ENCODE data around the gene GYS2.

The GYS2 gene

GRCh38 chr12:21566223-21566906, 38.3 kb downstream of the GYS2 start:
- no peak for DNase-seq (ENCODE audit: extremely low spot score)
- ChIA-PET POLR2A (no interaction called here), CTCF (no interaction called here)
- TF ChIP-seq TARDBP (IDR thresholded peaks at IDR 0.05): no peak
- TF ChIP-seq ZNF384 (IDR thresholded peaks at IDR 0.05): no peak
- TF ChIP-seq PKNOX1 (IDR thresholded peaks at IDR 0.05): no peak
- no peak for TF ChIP-seq HDGF (IDR thresholded peaks at IDR 0.05; ENCODE audit: borderline replicate concordance)
- no peak for TF ChIP-seq ARNT (IDR thresholded peaks at IDR 0.05)
- TF ChIP-seq FOXK2 (IDR thresholded peaks at IDR 0.05): no peak
- no peak for TF ChIP-seq ELF4 (IDR thresholded peaks at IDR 0.05)

GRCh38 chr12:21562859-21563258, 41.8 kb downstream of the GYS2 start:
- ChIA-PET POLR2A (no interaction called here), CTCF (no interaction called here)
- no peak for DNase-seq (ENCODE audit: extremely low spot score)
- no peak for TF ChIP-seq FOXA1 (IDR thresholded peaks at IDR 0.05)
- no peak for TF ChIP-seq SUZ12 (IDR thresholded peaks at IDR 0.05)
- TF ChIP-seq FOXK2 (IDR thresholded peaks at IDR 0.05): no peak
- no peak for TF ChIP-seq L3MBTL2 (conservative IDR thresholded peaks at IDR 0.05)
- TF ChIP-seq FOXM1 (IDR thresholded peaks at IDR 0.05; ENCODE audit: borderline replicate concordance): no peak

GRCh38 chr12:21561158-21561557, 43.5 kb downstream of the GYS2 start:
- TF ChIP-seq FOXM1 (IDR thresholded peaks at IDR 0.05; ENCODE audit: borderline replicate concordance) (no peak), CTBP1 (IDR thresholded peaks at IDR 0.05; ENCODE audit: borderline replicate concordance) (no peak), SP1 (IDR thresholded peaks at IDR 0.05) (no peak), ELF4 (IDR thresholded peaks at IDR 0.05) (no peak), NFRKB (IDR thresholded peaks at IDR 0.05) (no peak), PKNOX1 (IDR thresholded peaks at IDR 0.05) (no peak), BHLHE40 (IDR thresholded peaks at IDR 0.05; ENCODE audit: borderline replicate concordance) (no peak), FOXA1 (IDR thresholded peaks at IDR 0.05) (no peak), ZNF384 (IDR thresholded peaks at IDR 0.05) (no peak)
- CTCF ChIA-PET: no interaction called here
- DNase-seq (ENCODE audit: extremely low spot score): no peak
- POLR2A ChIA-PET: interaction anchor here (1.1 kb wide), 1 partner anchor 97 kb away, joined by 3 read pairs; the partner anchor contains the start of gene LDHB

- POLR2A ChIA-PET: no interaction called here
- no peak for DNase-seq (ENCODE audit: extremely low spot score)
- CTCF ChIA-PET: no interaction called here
- TF ChIP-seq FOXK2 (IDR thresholded peaks at IDR 0.05) (no peak), SP1 (IDR thresholded peaks at IDR 0.05) (no peak), CTBP1 (IDR thresholded peaks at IDR 0.05; ENCODE audit: borderline replicate concordance) (no peak), ARNT (IDR thresholded peaks at IDR 0.05) (no peak), BHLHE40 (IDR thresholded peaks at IDR 0.05; ENCODE audit: borderline replicate concordance) (no peak), FOXM1 (IDR thresholded peaks at IDR 0.05; ENCODE audit: borderline replicate concordance) (no peak), SUZ12 (IDR thresholded peaks at IDR 0.05) (no peak), PKNOX1 (IDR thresholded peaks at IDR 0.05) (no peak), NFRKB (IDR thresholded peaks at IDR 0.05) (no peak), ZNF384 (IDR thresholded peaks at IDR 0.05) (no peak), TARDBP (IDR thresholded peaks at IDR 0.05) (no peak), ELF4 (IDR thresholded peaks at IDR 0.05) (no peak), L3MBTL2 (conservative IDR thresholded peaks at IDR 0.05) (no peak), LEF1 (IDR thresholded peaks at IDR 0.05; ENCODE audit: borderline replicate concordance) (no peak), HDGF (IDR thresholded peaks at IDR 0.05; ENCODE audit: borderline replicate concordance) (no peak), FOXA1 (IDR thresholded peaks at IDR 0.05) (no peak)
Measured at GRCh38 chr12:21559855-21560569, 44.6 kb downstream of the GYS2 start.

- DNase-seq (ENCODE audit: extremely low spot score): no peak
- ChIA-PET CTCF (no interaction called here), POLR2A (no interaction called here)
- TF ChIP-seq FOXA1 (IDR thresholded peaks at IDR 0.05): no peak
- no peak for TF ChIP-seq ELF4 (IDR thresholded peaks at IDR 0.05)
- TF ChIP-seq LEF1 (IDR thresholded peaks at IDR 0.05; ENCODE audit: borderline replicate concordance): no peak
- TF ChIP-seq SP1 (IDR thresholded peaks at IDR 0.05): no peak
- no peak for TF ChIP-seq PKNOX1 (IDR thresholded peaks at IDR 0.05)
- no peak for TF ChIP-seq HDGF (IDR thresholded peaks at IDR 0.05; ENCODE audit: borderline replicate concordance)
- no peak for TF ChIP-seq ARNT (IDR thresholded peaks at IDR 0.05)
- TF ChIP-seq FOXM1 (IDR thresholded peaks at IDR 0.05; ENCODE audit: borderline replicate concordance): no peak
- TF ChIP-seq BHLHE40 (IDR thresholded peaks at IDR 0.05; ENCODE audit: borderline replicate concordance): no peak
- TF ChIP-seq FOXK2 (IDR thresholded peaks at IDR 0.05): no peak
- no peak for TF ChIP-seq L3MBTL2 (conservative IDR thresholded peaks at IDR 0.05)
- no peak for TF ChIP-seq NFRKB (IDR thresholded peaks at IDR 0.05)
- TF ChIP-seq SUZ12 (IDR thresholded peaks at IDR 0.05): no peak
- no peak for TF ChIP-seq TARDBP (IDR thresholded peaks at IDR 0.05)
- TF ChIP-seq ZNF384 (IDR thresholded peaks at IDR 0.05): no peak
- no peak for TF ChIP-seq CTBP1 (IDR thresholded peaks at IDR 0.05; ENCODE audit: borderline replicate concordance)
Measured at GRCh38 chr12:21558100-21558679, 46.5 kb downstream of the GYS2 start.

Data from HEK293T (cell line).